ENCODE measurements around the gene YDJC.
"Not testable (repeated sequence)": the region's sequence is repeated elsewhere in the genome, so short reads cannot be mapped to it uniquely, and the experiment has no call there.

YDJC gene

GRCh38 chr22:21631025-21631424 is 1.2 kb upstream of the YDJC start:
- DNase-seq, result no peak

- DNase-seq, result no peak
Observed at GRCh38 chr22:21628386-21629254, 1.2 kb downstream of the YDJC start.

GRCh38 chr22:21626735-21627469 is 2.9 kb downstream of the YDJC start:
- DNase-seq, result no peak

GRCh38 chr22:21626073-21626734 is 3.6 kb downstream of the YDJC start:
- no peak for DNase-seq

GRCh38 chr22:21624880-21625791 is 4.7 kb downstream of the YDJC start:
- no peak for DNase-seq

GRCh38 chr22:21624120-21624879 is 5.5 kb downstream of the YDJC start:
- DNase-seq, result peak; percentile 72

GRCh38 chr22:21623648-21623970 is 6.2 kb downstream of the YDJC start:
- DNase-seq, result no peak

- DNase-seq, result no peak
Observed at GRCh38 chr22:21622919-21623647, 6.7 kb downstream of the YDJC start.

GRCh38 chr22:21622011-21622918 is 7.6 kb downstream of the YDJC start:
- DNase-seq, result no peak

- DNase-seq, result no peak
Observed at GRCh38 chr22:21621025-21621424, 8.8 kb downstream of the YDJC start.

- not testable (repeated sequence) for DNase-seq
Observed at GRCh38 chr22:21617337-21617736, 12.5 kb downstream of the YDJC start.

GRCh38 chr22:21615731-21616130 is 14.1 kb downstream of the YDJC start:
- no peak for DNase-seq

GRCh38 chr22:21613553-21614233 is 16.1 kb downstream of the YDJC start:
- DNase-seq, result no peak

- no peak for DNase-seq
Observed at GRCh38 chr22:21612858-21613257, 17.0 kb downstream of the YDJC start.

- no peak for DNase-seq
Observed at GRCh38 chr22:21611210-21611977, 18.4 kb downstream of the YDJC start.

GRCh38 chr22:21609556-21610157 is 20.2 kb downstream of the YDJC start:
- DNase-seq, result not testable (repeated sequence)

GRCh38 chr22:21606775-21607174 is 23.0 kb downstream of the YDJC start:
- no peak for DNase-seq
